ENCODE measurements around the gene NRXN3. TPM values are rescaled to one million over a fixed set of nuclear protein-coding genes. Genes with fewer than 3 reads are reported as not detected.

Gene NRXN3
- total and polyA plus RNA-seq, 2 donors (not counting 1 experiment from before 2014, with no cell fraction given) = not detected

- POLR2A ChIA-PET = no interaction called here
- Histone ChIP-seq H3K27me3 (replicated peaks in 1 of 4; ENCODE audit: control extremely low read depth in 1 of 4, control insufficient read depth in 3 of 4, insufficient read depth in 4 of 4, low read length in 3 of 4) (no peaks in the 10 kb centered on the region), H2AFZ (ENCODE audit: insufficient read depth, low read depth, low read length, poor library complexity, severe bottlenecking) (no peak overlapping the region), H3K36me3 (replicated peaks in 1 of 2; ENCODE audit: control extremely low read depth in 1 of 2, control insufficient read depth in 1 of 2, extremely low read depth in 1 of 2, insufficient read depth in 2 of 2, low read length in 1 of 2) (no peaks in the 10 kb centered on the region), H3K4me3 (ENCODE audit: control extremely low read depth in 1 of 5, extremely low read depth in 1 of 5, insufficient read depth in 1 of 5, low read depth in 2 of 5, low read length in 4 of 5) (no peak overlapping the region), H3K9ac (ENCODE audit: low read length) (no peak overlapping the region), H3K4me1 (ENCODE audit: control insufficient read depth in 2 of 2, insufficient read depth in 2 of 2, low read length in 2 of 2) (no peaks in the 10 kb centered on the region), H3K4me2 (replicated peaks; ENCODE audit: low read depth, low read length, poor library complexity, severe bottlenecking) (no peak overlapping the region), H3K27ac (ENCODE audit: low read length in 2 of 2) (no peak overlapping the region), H3K9me3 (ENCODE audit: control extremely low read depth in 1 of 3, control insufficient read depth in 2 of 3, insufficient read depth in 1 of 3, low read length in 2 of 3) (no peaks in the 10 kb centered on the region), H3K79me2 (ENCODE audit: control insufficient read depth, insufficient read depth, low read length) (no peaks in the 10 kb centered on the region), H4K20me1 (ENCODE audit: control insufficient read depth, insufficient read depth, low read length, poor library complexity, severe bottlenecking) (no peaks in the 10 kb centered on the region)
- CTCF ChIA-PET = no interaction called here
- Mint-ChIP-seq H3K27me3 (no peaks in the 10 kb centered on the region), H3K9me3 (ENCODE audit: insufficient read depth) (peaks cover 3% of the 10 kb centered on the region), H3K4me3 (no peak overlapping the region), H3K27ac (no peak overlapping the region), H3K4me1 (no peaks in the 10 kb centered on the region)
- no peak for DNase-seq
- WGBS (ENCODE audit: insufficient coverage) = no CpG with 5 or more reads among the region's 1 CpG
- intact Hi-C loops (cut with micrococcal nuclease) = no loop called here
- no peak for ATAC-seq (ENCODE audit: low read depth)
- TF ChIP-seq EZH2 (IDR thresholded peaks at IDR 0.05; ENCODE audit: borderline replicate concordance, insufficient read depth, low read depth, low read length, poor library complexity, severe bottlenecking) = no peak
- no peak for TF ChIP-seq CTCF (IDR thresholded peaks at IDR 0.05)
Measured at GRCh38 chr14:79693935-79694334, 1523.8 kb downstream of the NRXN3 start.

GRCh38 chr14:79695307-79695706, 1525.1 kb downstream of the NRXN3 start:
- H3K4me1 Mint-ChIP-seq = no peaks in the 10 kb centered on the region
- CTCF ChIA-PET = no interaction called here
- H3K4me3 ChIP-seq (ENCODE audit: control extremely low read depth in 1 of 5, extremely low read depth in 1 of 5, insufficient read depth in 1 of 5, low read depth in 2 of 5, low read length in 4 of 5) = no peak overlapping the region

More at GRCh38 chr14:79695307-79695706, 1525.1 kb downstream of the NRXN3 start:
- no peaks in the 10 kb centered on the region for H3K4me1 ChIP-seq (ENCODE audit: control insufficient read depth in 2 of 2, insufficient read depth in 2 of 2, low read length in 2 of 2)
- H3K9me3 ChIP-seq (ENCODE audit: control extremely low read depth in 1 of 3, control insufficient read depth in 2 of 3, insufficient read depth in 1 of 3, low read length in 2 of 3) = no peaks in the 10 kb centered on the region
- no peak for ATAC-seq (ENCODE audit: low read depth)
- no CpG with 5 or more reads among the region's 1 CpG for WGBS (ENCODE audit: insufficient coverage)
- no peak overlapping the region for H3K4me2 ChIP-seq (replicated peaks; ENCODE audit: low read depth, low read length, poor library complexity, severe bottlenecking)
- no peak overlapping the region for H3K9ac ChIP-seq (ENCODE audit: low read length)
- DNase-seq = no peak
- H3K27me3 ChIP-seq (replicated peaks in 1 of 4; ENCODE audit: control extremely low read depth in 1 of 4, control insufficient read depth in 3 of 4, insufficient read depth in 4 of 4, low read length in 3 of 4) = no peaks in the 10 kb centered on the region
- TF ChIP-seq CTCF (IDR thresholded peaks at IDR 0.05) (no peak), EZH2 (IDR thresholded peaks at IDR 0.05; ENCODE audit: borderline replicate concordance, insufficient read depth, low read depth, low read length, poor library complexity, severe bottlenecking) (no peak)
- H3K36me3 ChIP-seq (replicated peaks in 1 of 2; ENCODE audit: control extremely low read depth in 1 of 2, control insufficient read depth in 1 of 2, extremely low read depth in 1 of 2, insufficient read depth in 2 of 2, low read length in 1 of 2) = no peaks in the 10 kb centered on the region
- H3K4me3 Mint-ChIP-seq = no peak overlapping the region
- intact Hi-C loops (cut with micrococcal nuclease) = no loop called here
- H2AFZ ChIP-seq (ENCODE audit: insufficient read depth, low read depth, low read length, poor library complexity, severe bottlenecking) = no peak overlapping the region
- no peaks in the 10 kb centered on the region for H4K20me1 ChIP-seq (ENCODE audit: control insufficient read depth, insufficient read depth, low read length, poor library complexity, severe bottlenecking)
- H3K27ac Mint-ChIP-seq = no peak overlapping the region
- POLR2A ChIA-PET = no interaction called here
- H3K79me2 ChIP-seq (ENCODE audit: control insufficient read depth, insufficient read depth, low read length) = no peaks in the 10 kb centered on the region
- peaks cover 3% of the 10 kb centered on the region for H3K9me3 Mint-ChIP-seq (ENCODE audit: insufficient read depth)
- no peak overlapping the region for H3K27ac ChIP-seq (ENCODE audit: low read length in 2 of 2)
- H3K27me3 Mint-ChIP-seq = no peaks in the 10 kb centered on the region
